ENCODE measurements around the gene SRRM4.
"Not testable (repeated sequence)": the region's sequence is repeated elsewhere in the genome, so short reads cannot be mapped to it uniquely, and the experiment has no call there.

SRRM4 gene

DNA sequence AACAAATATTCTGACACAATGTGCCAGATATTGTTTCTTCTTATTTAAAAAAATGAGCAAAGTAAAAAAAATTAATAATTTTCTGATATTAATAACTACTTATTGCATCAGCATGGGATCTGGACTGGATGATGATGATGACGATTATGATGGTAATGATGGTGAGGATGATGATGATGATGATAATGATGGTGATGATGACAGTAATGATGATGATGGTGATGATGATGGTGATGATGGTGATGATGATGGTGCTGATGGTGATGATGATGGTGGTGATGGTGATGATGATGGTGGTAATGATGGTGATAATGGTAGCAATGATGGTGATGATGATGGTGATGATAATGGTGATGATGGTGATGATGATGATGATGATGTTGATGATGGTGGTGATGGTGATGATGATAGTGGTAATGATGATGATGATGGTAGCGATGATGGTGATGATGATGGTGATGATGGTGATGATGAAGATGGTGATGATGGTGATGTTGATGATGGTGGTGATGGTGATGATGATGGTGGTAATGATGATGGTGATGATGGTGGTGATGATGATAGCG is 94.0 kb downstream of the SRRM4 start:
- Mint-ChIP-seq H3K27ac (no peak overlapping the region), H3K4me3 (no peak overlapping the region), H3K27me3 (no peaks in the 10 kb centered on the region), H3K9me3 (no peaks in the 10 kb centered on the region), H3K4me1 (no peaks in the 10 kb centered on the region)
- DNase-seq (no peak), ATAC-seq (no peak)

DNA sequence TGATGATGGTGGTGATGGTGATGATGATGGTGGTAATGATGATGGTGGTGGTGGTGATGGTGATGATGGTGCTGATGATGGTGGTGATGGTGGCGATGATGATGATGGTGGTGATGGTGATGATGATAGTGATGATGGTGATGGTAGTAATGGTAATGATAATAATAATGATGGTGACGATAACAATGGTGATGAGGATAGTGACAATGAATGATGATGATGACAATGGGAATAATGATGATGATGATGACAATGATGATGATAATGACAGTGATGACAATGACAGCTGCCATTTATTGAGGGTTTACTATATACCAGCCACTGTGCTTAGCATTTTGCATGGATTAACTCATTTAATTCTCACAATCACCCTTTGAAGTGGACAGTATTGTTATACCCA is 94.6 kb downstream of the SRRM4 start:
- DNase-seq = no peak
- ATAC-seq = no peak
- Mint-ChIP-seq H3K4me3 (no peak overlapping the region), H3K27me3 (no peaks in the 10 kb centered on the region), H3K27ac (no peak overlapping the region), H3K9me3 (no peaks in the 10 kb centered on the region), H3K4me1 (no peaks in the 10 kb centered on the region)

DNA sequence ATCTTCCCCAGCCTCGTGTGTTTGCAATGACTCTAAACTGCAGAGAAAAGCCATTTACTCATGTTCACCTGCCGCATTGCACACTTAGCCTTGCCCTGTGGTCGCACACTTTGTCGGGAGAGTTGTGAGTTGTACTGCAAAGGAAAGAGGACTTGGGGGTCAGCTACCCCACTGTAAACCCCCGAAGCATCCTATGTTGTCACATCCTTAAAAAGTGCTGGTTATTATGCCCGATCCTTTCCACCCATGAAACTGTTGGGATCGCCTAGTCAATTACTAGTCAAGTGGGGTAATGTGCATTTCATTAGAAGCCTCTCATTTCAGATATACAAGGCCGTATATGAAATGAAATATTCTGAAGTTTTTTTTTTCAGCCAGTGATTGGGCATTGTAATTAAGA is 98.2 kb downstream of the SRRM4 start:
- Mint-ChIP-seq H3K27ac (no peak overlapping the region), H3K27me3 (no peaks in the 10 kb centered on the region), H3K9me3 (no peaks in the 10 kb centered on the region), H3K4me3 (no peak overlapping the region), H3K4me1 (no peaks in the 10 kb centered on the region)
- DNase-seq = no peak
- no peak for ATAC-seq

DNA sequence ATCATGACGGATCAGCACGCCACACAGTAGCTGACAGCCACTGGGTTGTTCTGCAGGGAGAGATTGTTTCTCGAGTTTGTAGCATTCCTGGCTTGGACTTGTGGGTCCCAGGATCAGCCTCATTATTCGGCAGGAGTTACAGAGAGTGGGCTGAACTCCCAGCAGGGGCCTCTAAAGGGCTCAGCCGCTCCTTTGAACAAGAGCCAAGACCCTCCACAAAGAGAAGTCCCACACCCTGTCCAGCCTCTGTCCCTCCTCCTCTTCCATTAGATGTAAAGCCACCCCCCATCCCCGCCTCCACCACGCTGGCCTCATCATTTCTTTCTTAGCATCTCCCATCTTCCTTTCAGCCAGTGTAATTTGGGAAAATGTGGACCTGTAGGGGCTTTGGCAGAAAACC is 100.7 kb downstream of the SRRM4 start:
- no peaks in the 10 kb centered on the region for H3K9me3 Mint-ChIP-seq
- H3K4me1 Mint-ChIP-seq = no peaks in the 10 kb centered on the region
- ATAC-seq = no peak
- no peak overlapping the region for H3K27ac Mint-ChIP-seq
- H3K4me3 Mint-ChIP-seq = no peak overlapping the region
- peaks cover under 1% of the 10 kb centered on the region for H3K27me3 Mint-ChIP-seq
- DNase-seq = no peak

DNA sequence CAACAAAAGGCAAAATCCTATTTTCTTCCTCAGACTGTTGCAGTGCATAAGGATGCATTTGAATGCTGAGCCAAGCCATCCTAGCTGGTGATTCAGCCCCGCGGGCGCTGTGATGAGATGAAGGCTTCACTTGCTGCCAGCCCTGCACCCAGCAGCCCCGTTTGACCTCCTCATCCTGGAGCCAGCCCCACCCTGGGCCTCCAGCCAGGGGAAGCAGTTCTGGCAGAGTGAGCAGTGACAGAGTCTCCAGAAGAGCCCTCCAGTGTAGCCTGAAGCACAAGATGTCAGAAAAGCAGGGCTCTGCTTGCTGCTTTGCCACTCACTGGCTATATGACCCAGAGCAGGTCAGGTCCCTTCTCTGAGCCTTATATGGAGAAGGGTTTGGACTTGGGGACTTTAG is 101.2 kb downstream of the SRRM4 start:
- H3K4me1 Mint-ChIP-seq = no peaks in the 10 kb centered on the region
- no peak for ATAC-seq
- H3K27ac Mint-ChIP-seq = no peak overlapping the region
- H3K4me3 Mint-ChIP-seq = no peak overlapping the region
- H3K9me3 Mint-ChIP-seq = no peaks in the 10 kb centered on the region
- no peak for DNase-seq
- H3K27me3 Mint-ChIP-seq = peaks cover 5% of the 10 kb centered on the region

DNA sequence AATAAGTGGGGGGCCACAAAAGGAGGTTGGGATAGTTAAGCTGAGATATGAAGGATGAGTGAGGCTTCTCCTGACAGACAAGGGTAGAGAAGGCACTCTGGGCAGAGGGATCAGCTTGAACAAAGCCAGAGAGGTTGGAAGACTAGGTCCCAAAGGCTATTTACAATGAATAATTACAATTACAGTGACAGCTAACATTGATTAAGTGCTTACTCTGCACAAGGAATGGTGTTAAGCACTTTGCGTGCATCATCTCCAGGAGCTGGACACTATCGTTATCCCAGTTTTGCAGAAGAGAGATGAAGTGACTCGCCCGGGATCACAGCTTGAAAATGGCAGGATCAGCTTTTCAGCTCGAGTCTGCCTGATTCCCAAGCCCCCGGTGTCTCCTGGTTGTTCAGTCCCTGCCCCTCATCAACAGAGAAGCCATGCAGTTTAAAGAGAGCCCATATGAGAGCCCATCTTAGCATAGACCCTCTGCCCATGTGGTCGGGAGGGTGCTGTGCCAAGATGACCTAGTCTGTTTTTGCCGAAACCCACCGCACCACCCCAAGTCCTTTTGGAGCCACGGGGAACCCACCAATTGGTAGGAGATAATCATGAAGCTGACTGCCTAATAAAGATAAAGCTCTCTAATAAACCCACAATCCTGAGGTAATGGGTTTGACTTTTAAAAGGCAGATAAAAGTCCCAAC is 107.5 kb downstream of the SRRM4 start:
- Mint-ChIP-seq H3K4me3 (no peak overlapping the region), H3K9me3 (peaks cover 0 to 8% of the 10 kb centered on the region in 2 donors), H3K27ac (no peak overlapping the region), H3K4me1 (no peaks in the 10 kb centered on the region), H3K27me3 (peaks cover 7% of the 10 kb centered on the region)
- ATAC-seq (no peak), DNase-seq (no peak)

DNA sequence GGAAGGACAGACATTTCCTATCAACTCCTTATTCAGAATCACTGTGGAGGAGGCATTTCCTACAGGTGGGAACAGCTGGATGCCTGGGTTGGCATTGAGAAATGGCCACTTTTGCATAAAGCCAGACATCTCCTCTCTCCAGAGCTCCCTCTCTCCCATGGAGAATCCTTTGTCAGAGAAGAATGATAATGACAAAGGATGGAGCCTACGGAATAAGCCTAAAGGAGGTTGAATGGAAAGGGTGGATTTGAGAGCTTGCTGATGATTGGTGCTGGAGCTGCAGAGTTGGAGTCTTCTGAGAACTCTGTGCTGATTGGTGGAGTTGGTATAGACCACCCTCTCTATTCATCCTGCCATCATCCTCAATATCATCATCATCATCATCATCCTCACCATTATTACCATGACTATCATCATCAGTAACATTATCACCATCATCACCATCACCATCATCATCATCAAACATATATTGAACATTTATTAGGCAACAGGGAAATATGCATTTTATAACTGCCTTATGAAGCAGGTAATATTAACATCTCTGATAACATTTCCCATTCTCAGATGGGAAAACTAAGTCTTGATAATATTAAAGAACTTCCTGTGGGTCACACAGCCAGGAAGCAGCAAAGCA is 108.2 kb downstream of the SRRM4 start:
- peaks cover 0 to 8% of the 10 kb centered on the region in 2 donors for H3K9me3 Mint-ChIP-seq
- peaks cover 7% of the 10 kb centered on the region for H3K27me3 Mint-ChIP-seq
- DNase-seq = no peak
- H3K4me3 Mint-ChIP-seq = no peak overlapping the region
- no peaks in the 10 kb centered on the region for H3K4me1 Mint-ChIP-seq
- H3K27ac Mint-ChIP-seq = no peak overlapping the region
- no peak for ATAC-seq

DNA sequence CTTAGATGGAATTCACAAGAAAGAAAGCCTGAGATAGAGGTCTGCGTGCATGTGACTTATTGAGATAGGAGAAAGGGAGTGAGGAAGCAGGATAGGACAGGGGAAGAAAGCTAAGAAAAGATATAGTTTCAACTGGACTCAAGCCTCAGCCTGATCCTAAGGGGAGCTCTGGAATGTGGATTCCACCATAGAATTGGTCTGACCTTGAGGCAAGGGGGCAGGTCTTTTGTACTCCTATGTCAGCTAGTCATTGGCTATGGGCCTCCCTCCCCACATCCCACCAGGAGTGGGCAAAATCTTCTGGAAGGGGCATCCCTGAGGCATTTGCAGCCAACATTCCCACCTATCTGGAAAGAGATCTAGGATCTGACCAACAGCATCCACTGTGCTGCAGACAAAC is 108.9 kb downstream of the SRRM4 start:
- H3K4me1 Mint-ChIP-seq = no peaks in the 10 kb centered on the region
- H3K27me3 Mint-ChIP-seq = peaks cover 7% of the 10 kb centered on the region
- DNase-seq (no peak), ATAC-seq (no peak)
- peaks cover 0 to 8% of the 10 kb centered on the region in 2 donors for H3K9me3 Mint-ChIP-seq
- H3K27ac Mint-ChIP-seq = no peak overlapping the region
- no peak overlapping the region for H3K4me3 Mint-ChIP-seq

DNA sequence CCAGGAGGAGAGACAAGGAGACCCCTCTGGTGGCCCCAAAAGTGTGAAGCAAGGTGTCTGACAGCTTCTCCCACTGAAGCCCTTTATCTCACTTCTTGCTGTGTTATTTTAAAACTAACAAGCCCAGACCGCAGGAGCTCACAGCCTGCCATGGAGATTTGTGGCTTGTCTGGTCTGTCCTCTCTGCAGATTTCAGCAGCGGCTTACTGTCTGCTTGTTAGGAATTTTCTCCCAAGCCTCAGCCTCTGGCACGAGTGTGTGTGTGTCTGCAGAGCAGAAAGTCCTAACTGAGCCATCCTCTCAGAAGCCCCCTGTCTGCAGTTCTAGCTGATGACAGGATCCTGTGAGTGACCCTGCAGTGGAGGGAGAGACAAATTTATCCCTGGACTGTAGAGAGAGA is 109.5 kb downstream of the SRRM4 start:
- Mint-ChIP-seq H3K9me3 (peaks cover 0 to 8% of the 10 kb centered on the region in 2 donors), H3K27me3 (peaks cover 7% of the 10 kb centered on the region), H3K27ac (no peak overlapping the region), H3K4me3 (no peak overlapping the region), H3K4me1 (no peaks in the 10 kb centered on the region)
- no peak for DNase-seq
- no peak for ATAC-seq

DNA sequence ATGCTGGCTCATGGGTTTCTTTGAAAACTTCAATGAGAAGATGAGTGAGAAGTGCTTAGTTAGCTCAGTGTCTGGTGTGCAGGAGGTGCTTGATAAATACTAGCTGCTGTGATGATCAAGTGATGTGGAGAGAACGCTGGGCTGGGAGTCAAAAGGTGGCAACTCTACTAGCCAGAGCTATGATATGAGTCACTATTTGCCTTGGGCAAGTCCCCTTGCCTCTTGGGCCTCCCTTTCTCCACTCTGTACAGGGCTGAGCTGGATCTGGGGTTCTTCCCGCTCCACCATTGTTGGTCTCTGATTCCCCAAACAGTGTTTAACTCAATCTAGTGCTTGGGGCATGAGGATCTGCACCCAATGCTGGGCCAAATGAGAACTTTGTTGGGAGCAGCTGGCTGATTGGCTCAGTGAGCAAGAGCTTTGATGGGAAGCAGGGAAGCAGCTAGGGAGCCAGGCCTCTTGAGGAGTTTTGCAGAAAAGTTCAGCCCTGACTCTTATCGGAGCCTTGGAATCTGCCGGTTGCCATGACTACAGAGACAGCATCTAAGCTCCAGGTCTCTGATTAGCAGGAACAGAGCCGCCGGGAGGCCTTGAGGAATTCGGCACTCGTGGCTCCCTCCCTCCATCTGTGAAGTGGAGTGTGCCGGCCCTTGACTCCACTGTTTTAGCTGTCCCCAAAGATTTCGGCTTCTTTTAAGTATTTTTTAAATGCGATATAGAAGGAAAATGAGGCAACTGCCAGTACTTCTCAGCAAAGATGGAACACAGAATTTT is 115.3 kb downstream of the SRRM4 start:
- peak overlapping the region in 1 of 2 donors; percentile 66 for H3K27ac Mint-ChIP-seq
- H3K4me3 Mint-ChIP-seq = no peak overlapping the region
- ATAC-seq = no peak
- no peaks in the 10 kb centered on the region for H3K27me3 Mint-ChIP-seq
- no peak for DNase-seq
- peaks cover 13% of the 10 kb centered on the region in 2 donors for H3K9me3 Mint-ChIP-seq
- no peaks in the 10 kb centered on the region for H3K4me1 Mint-ChIP-seq

DNA sequence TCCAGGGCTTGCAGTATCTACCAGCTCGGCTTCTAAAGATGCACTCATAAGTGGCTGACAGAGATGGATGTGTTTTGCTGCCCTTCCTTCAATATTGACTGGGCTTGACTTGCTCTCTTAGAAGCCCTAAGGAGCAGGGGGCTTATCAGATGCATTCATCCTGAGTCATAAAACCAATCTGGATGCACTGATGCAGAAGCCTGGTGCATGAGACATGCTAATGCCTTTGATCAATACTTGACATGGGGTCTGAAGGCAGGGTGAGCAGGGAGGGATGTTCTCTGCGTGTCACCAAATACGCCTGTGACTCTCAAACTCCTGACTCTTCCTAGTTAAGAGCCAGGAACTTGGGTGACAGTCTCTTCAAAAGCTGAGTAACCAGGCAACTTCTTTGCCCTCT is 119.6 kb downstream of the SRRM4 start:
- DNase-seq = no peak
- ATAC-seq = no peak
- Mint-ChIP-seq H3K4me1 (no peaks in the 10 kb centered on the region), H3K9me3 (peaks cover 5 to 13% of the 10 kb centered on the region in 2 donors), H3K4me3 (no peak overlapping the region), H3K27ac (no peak overlapping the region), H3K27me3 (no peaks in the 10 kb centered on the region)

DNA sequence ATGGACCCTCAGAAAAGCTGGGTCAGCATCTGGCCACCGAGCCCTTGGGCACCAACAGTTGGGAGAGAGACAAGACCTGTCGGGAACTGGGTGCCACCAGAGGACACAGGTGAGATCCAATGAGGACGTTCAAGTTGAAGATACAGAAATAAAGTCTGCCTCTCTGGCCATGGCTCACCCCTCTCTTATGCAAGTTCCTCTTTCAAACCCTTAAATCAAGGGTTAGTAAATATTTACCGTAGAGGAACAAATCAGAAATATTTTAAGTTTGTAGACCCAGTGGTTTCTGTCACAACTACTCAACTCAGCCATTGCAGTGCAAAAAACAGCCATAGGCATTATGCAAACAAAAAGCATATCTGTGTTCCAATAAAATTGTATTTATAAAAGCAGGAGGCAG is 120.9 kb downstream of the SRRM4 start:
- ATAC-seq (no peak), DNase-seq (no peak)
- Mint-ChIP-seq H3K27me3 (no peaks in the 10 kb centered on the region), H3K27ac (no peak overlapping the region), H3K9me3 (peaks cover 5 to 13% of the 10 kb centered on the region in 2 donors), H3K4me1 (no peaks in the 10 kb centered on the region), H3K4me3 (no peak overlapping the region)

DNA sequence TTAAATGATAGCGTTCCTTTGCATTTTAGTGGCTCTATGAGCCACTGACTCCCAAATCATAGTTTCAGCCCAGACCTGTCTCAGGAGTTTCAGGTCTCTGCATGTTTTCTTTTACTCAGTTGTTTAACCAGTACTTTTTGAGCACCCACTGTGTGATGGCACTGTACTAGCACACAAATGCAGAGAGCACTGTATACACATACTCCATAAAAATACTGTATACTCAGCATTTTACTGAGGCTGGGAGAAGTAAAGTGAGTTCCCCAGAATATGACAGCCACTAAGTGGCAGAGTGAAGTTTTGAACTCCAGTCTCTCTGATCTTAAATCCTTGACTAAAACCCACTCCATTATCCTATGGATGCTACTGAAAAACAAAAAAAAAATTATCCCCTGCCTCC is 121.4 kb downstream of the SRRM4 start:
- H3K27me3 Mint-ChIP-seq = no peaks in the 10 kb centered on the region
- peaks cover 5 to 13% of the 10 kb centered on the region in 2 donors for H3K9me3 Mint-ChIP-seq
- no peak for ATAC-seq

DNA sequence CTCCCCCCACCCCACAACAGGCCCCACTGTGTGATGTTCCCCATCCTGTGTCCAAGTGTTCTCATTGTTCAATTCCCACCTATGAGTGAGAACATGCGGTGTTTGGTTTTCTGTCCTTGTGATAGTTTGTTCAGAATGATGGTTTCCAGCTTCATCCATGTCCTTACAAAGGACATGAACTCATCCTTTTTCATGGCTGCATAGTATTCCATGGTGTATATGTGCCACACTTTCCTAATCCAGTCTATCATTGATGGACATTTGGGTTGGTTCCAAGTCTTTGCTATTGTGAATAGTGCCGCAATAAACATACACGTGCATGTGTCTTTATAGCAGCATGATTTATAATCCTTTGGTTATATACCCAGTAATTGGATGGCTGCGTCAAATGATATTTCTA is 123.6 kb downstream of the SRRM4 start:
- not testable (repeated sequence) for H3K9me3 Mint-ChIP-seq, DNase-seq, ATAC-seq, H3K27me3 Mint-ChIP-seq, H3K27ac Mint-ChIP-seq, H3K4me3 Mint-ChIP-seq, H3K4me1 Mint-ChIP-seq

More for the DNA sequence above, 121.4 kb downstream of the SRRM4 start:
- Mint-ChIP-seq H3K4me3 (no peak overlapping the region), H3K4me1 (no peaks in the 10 kb centered on the region), H3K27ac (no peak overlapping the region)
- no peak for DNase-seq

DNA sequence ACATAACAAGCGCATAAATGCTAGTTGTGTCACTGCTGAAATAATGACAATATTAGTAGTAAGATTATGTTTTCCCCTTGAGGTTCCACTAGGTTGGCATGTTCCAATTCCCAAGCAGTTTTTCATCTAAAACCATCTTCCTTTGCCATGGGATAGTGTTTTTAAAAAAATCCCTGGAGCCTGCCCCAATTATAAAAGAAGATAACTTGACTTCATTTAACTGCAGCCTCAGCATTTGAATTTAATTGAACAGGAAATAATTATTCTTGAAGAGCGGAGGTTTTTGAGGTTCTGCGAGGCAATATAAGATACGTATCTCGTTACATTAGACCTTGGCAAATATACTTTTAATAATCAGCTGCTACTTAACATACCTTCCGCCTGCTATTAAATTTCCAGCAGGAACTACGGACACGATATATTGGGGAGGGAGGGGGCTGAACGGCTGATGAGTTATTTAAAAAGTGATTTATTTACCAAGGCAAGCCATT is 132.2 kb downstream of the SRRM4 start:
- no peaks in the 10 kb centered on the region for H3K4me1 Mint-ChIP-seq
- no peak overlapping the region for H3K27ac Mint-ChIP-seq
- H3K27me3 Mint-ChIP-seq = no peaks in the 10 kb centered on the region
- ATAC-seq (no peak), DNase-seq (no peak)
- peaks cover 5 to 7% of the 10 kb centered on the region in 2 donors for H3K9me3 Mint-ChIP-seq
- no peak overlapping the region for H3K4me3 Mint-ChIP-seq

DNA sequence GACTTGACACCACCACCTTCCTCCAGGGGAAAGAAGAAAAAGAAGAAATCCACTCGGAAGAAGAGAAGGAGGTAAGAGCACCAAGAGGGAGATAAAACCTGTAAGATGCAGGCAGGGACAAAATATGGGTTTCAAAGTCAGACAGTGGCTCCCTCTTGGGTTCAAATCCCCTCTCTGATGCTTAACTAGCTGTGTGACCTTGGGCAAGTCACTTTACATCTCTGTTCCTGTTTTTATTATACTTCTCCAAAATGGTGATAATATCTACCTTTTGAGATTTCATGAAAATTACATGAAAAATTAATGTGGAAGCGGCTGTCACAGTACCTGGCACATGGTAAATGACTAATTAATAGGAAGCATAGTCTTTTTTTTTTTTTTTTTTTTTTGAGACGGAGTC is 133.0 kb downstream of the SRRM4 start:
- no peaks in the 10 kb centered on the region for H3K4me1 Mint-ChIP-seq
- no peak for ATAC-seq
- peaks cover 5 to 7% of the 10 kb centered on the region in 2 donors for H3K9me3 Mint-ChIP-seq
- no peaks in the 10 kb centered on the region for H3K27me3 Mint-ChIP-seq
- H3K27ac Mint-ChIP-seq = no peak overlapping the region
- no peak for DNase-seq
- H3K4me3 Mint-ChIP-seq = no peak overlapping the region

All from stimulated activated naive CD8-positive, alpha-beta T cell treated with anti-CD3 and anti-CD28 coated beads, Interleukin-15, amount 100 ng/mL, for 72 hours (primary cell).